Endothelial cell of hepatic sinusoid (primary cell): ENCODE data around the gene ALG11.

Source experiments
- in situ Hi-C: cut with HindIII; loops from 2 replicates; pipeline ENCODE4 v1.10.0; 2017; ENCODE audit warnings: low sequenced_read_pairs

The ALG11 gene

GRCh38 chr13:51996641-51997040, 15.6 kb upstream of the ALG11 start:
- in situ Hi-C loops = no loop called here

GRCh38 chr13:51997186-51997585, 15.0 kb upstream of the ALG11 start:
- in situ Hi-C loops = no loop called here

- in situ Hi-C loops = no loop called here
Measured at GRCh38 chr13:51997641-51998330, 14.4 kb upstream of the ALG11 start.

GRCh38 chr13:51998723-51999509, 13.3 kb upstream of the ALG11 start:
- in situ Hi-C loops = no loop called here

GRCh38 chr13:51999510-51999911, 12.7 kb upstream of the ALG11 start:
- in situ Hi-C loops = no loop called here

GRCh38 chr13:51999921-52000320, 12.3 kb upstream of the ALG11 start:
- in situ Hi-C loops = no loop called here

GRCh38 chr13:52001120-52001731, 11.0 kb upstream of the ALG11 start:
- in situ Hi-C loops = no loop called here

GRCh38 chr13:52002361-52002760, 9.8 kb upstream of the ALG11 start:
- in situ Hi-C loops = no loop called here

GRCh38 chr13:52003541-52003940, 8.7 kb upstream of the ALG11 start:
- in situ Hi-C loops = no loop called here

GRCh38 chr13:52004511-52005170, 7.6 kb upstream of the ALG11 start:
- in situ Hi-C loops = no loop called here

GRCh38 chr13:52005841-52006522, 6.2 kb upstream of the ALG11 start:
- in situ Hi-C loops = no loop called here

GRCh38 chr13:52006523-52007245, 5.5 kb upstream of the ALG11 start:
- in situ Hi-C loops = no loop called here

- in situ Hi-C loops = no loop called here
Measured at GRCh38 chr13:52009946-52010345, 2.3 kb upstream of the ALG11 start.

- in situ Hi-C loops = no loop called here
Measured at GRCh38 chr13:52010890-52011631, 1.1 kb upstream of the ALG11 start, which contains the start of gene ATP7B. Gene ATP7B (minus strand): TSS chr13:52011450. CDS start chr13:52011337, 113 bp downstream.

GRCh38 chr13:52012512-52012836, 276 bp downstream of the ALG11 start:
- in situ Hi-C loops = no loop called here

- in situ Hi-C loops = no loop called here
Measured at GRCh38 chr13:52016296-52016695, 4.1 kb downstream of the ALG11 start.

GRCh38 chr13:52020191-52020590, 8.0 kb downstream of the ALG11 start:
- in situ Hi-C loops = no loop called here

GRCh38 chr13:52022356-52022755, 10.2 kb downstream of the ALG11 start:
- in situ Hi-C loops = no loop called here

- in situ Hi-C loops = no loop called here
Measured at GRCh38 chr13:52024481-52024880, 12.3 kb downstream of the ALG11 start, which contains the start of gene UTP14C. Gene UTP14C (plus strand): TSS chr13:52024691. CDS start chr13:52028805, 4,114 bp downstream.
